MM.1S (cell line): ENCODE results near the gene TMEM127.

Experiments
- DNase-seq: peaks from one replicate; pipeline ENCODE4 v3.0.0-alpha.2; 2015
- H2AFZ ChIP-seq: fragments of 300-600 bp; sonication (generic); 2 replicates; pipeline ENCODE4 v1.6.0; 2016; ENCODE audit warnings: antibody characterized with exemption, low read length
- H3F3A ChIP-seq: fragments of 300-600 bp; sonication (generic); 2 replicates; pipeline ENCODE4 v1.6.1; 2016; ENCODE audit warnings: mild to moderate bottlenecking, antibody characterized with exemption, low read length, moderate library complexity, mixed read lengths; ENCODE audit not compliant: insufficient read depth
- H3K27ac ChIP-seq: fragments of 300-600 bp; sonication (generic); 2 replicates; pipeline ENCODE4 v1.5.1; 2016; ENCODE audit warnings: mild to moderate bottlenecking, low read length
- H3K27me3 ChIP-seq: fragments of 300-600 bp; sonication (generic); replicated peaks from 2 replicates; pipeline ENCODE4 v1.6.0; 2016; ENCODE audit warnings: low read length; ENCODE audit not compliant: insufficient read depth
- H3K36me3 ChIP-seq: fragments of 300-600 bp; sonication (generic); replicated peaks from 2 replicates; pipeline ENCODE4 v1.6.1; 2016; ENCODE audit warnings: mild to moderate bottlenecking, low read length, mixed read lengths; ENCODE audit not compliant: insufficient read depth
- H3K4me1 ChIP-seq: fragments of 300-600 bp; sonication (generic); 2 replicates; pipeline ENCODE4 v1.6.1; 2016; ENCODE audit warnings: low read length, mixed read lengths
- H3K4me2 ChIP-seq: fragments of 300-600 bp; sonication (generic); 2 replicates; pipeline ENCODE4 v1.6.0; 2016; ENCODE audit warnings: low read depth, low read length
- H3K4me3 ChIP-seq: fragments of 300-600 bp; sonication (generic); 2 replicates; pipeline ENCODE4 v1.5.1; 2016; ENCODE audit warnings: low read length, mixed read lengths
- H3K79me2 ChIP-seq: fragments of 300-600 bp; sonication (generic); 2 replicates; pipeline ENCODE4 v1.6.1; 2016; ENCODE audit warnings: mixed run types, low read length, mixed read lengths
- H3K9ac ChIP-seq: fragments of 300-600 bp; sonication (generic); 2 replicates; pipeline ENCODE4 v1.6.1; 2016; ENCODE audit warnings: low read length, mixed read lengths
- H3K9me2 ChIP-seq: fragments of 300-600 bp; sonication (generic); replicated peaks from 2 replicates; pipeline ENCODE4 v1.6.1; 2016; ENCODE audit warnings: mild to moderate bottlenecking, low read length, mixed read lengths; ENCODE audit not compliant: insufficient read depth
- H3K9me3 ChIP-seq: fragments of 300-600 bp; sonication (generic); replicated peaks from 2 replicates; pipeline ENCODE4 v1.6.1; 2016; ENCODE audit warnings: mild to moderate bottlenecking, low read length, mixed read lengths; ENCODE audit not compliant: insufficient read depth
- H4K20me1 ChIP-seq: fragments of 300-600 bp; sonication (generic); 2 replicates; pipeline ENCODE4 v1.6.1; 2016; ENCODE audit warnings: mild to moderate bottlenecking, low read length, moderate library complexity, mixed read lengths; ENCODE audit not compliant: insufficient read depth
- EZH2 ChIP-seq: fragments of 300-600 bp; sonication (generic); optimal IDR thresholded peaks from 2 replicates; pipeline ENCODE3; 2017; ENCODE audit warnings: low read depth, mild to moderate bottlenecking, antibody characterized with exemption, low read length, mixed read lengths
- EZH2phosphoT487 ChIP-seq: fragments of 300-600 bp; sonication (generic); IDR thresholded peaks from 2 replicates; pipeline ENCODE4 v1.6.1; 2018; ENCODE audit warnings: antibody characterized with exemption, low read length
- TF ChIP-seq, protein P1 (sequence below): fragments of 300-600 bp; sonication (generic); IDR thresholded peaks from 2 replicates; pipeline ENCODE4 v1.5.1; 2016; ENCODE audit warnings: antibody characterized with exemption, low read length, mixed read lengths

Gene TMEM127

DNA sequence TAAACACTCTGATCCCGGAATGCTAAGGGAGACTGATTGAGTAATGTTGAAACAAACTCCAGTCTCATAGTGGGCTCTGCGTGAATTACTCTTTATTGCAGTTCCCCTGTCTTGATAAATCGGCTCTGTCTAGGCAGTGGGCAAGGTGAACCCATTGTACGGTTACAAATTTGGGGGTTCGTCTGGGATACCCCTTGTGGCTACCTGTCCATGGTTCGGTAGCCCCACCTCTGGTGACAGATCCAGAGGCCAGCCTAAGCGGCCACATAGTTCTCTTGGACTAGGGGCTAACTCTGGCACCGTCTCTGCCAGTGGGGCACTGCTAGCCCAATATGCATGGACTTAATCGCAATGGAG lies 56.1 kb downstream of the TMEM127 start:
- H3K79me2 ChIP-seq = peaks cover 53% of the 10 kb centered on the region
- no peaks in the 10 kb centered on the region for H3K9me2 ChIP-seq
- H3K27ac ChIP-seq = no peak overlapping the region
- TF ChIP-seq EZH2 = no peak
- no peak for TF ChIP-seq EZH2phosphoT487
- TF ChIP-seq, protein P1, sequence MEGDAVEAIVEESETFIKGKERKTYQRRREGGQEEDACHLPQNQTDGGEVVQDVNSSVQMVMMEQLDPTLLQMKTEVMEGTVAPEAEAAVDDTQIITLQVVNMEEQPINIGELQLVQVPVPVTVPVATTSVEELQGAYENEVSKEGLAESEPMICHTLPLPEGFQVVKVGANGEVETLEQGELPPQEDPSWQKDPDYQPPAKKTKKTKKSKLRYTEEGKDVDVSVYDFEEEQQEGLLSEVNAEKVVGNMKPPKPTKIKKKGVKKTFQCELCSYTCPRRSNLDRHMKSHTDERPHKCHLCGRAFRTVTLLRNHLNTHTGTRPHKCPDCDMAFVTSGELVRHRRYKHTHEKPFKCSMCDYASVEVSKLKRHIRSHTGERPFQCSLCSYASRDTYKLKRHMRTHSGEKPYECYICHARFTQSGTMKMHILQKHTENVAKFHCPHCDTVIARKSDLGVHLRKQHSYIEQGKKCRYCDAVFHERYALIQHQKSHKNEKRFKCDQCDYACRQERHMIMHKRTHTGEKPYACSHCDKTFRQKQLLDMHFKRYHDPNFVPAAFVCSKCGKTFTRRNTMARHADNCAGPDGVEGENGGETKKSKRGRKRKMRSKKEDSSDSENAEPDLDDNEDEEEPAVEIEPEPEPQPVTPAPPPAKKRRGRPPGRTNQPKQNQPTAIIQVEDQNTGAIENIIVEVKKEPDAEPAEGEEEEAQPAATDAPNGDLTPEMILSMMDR = no peak
- no peak for DNase-seq
- peak overlapping the region; percentile 88 for H3K4me3 ChIP-seq
- peaks cover 29% of the 10 kb centered on the region for H4K20me1 ChIP-seq
- no peaks in the 10 kb centered on the region for H3K27me3 ChIP-seq
- H2AFZ ChIP-seq = no peak overlapping the region
- H3K4me1 ChIP-seq = peaks cover 23% of the 10 kb centered on the region
- no peak overlapping the region for H3K9ac ChIP-seq
- peak overlapping the region; percentile 70; the same call in 1 of the 2 replicates for H3K4me2 ChIP-seq
- no peaks in the 10 kb centered on the region for H3K9me3 ChIP-seq
- H3F3A ChIP-seq = peaks cover 20% of the 10 kb centered on the region
- no peaks in the 10 kb centered on the region for H3K36me3 ChIP-seq

DNA sequence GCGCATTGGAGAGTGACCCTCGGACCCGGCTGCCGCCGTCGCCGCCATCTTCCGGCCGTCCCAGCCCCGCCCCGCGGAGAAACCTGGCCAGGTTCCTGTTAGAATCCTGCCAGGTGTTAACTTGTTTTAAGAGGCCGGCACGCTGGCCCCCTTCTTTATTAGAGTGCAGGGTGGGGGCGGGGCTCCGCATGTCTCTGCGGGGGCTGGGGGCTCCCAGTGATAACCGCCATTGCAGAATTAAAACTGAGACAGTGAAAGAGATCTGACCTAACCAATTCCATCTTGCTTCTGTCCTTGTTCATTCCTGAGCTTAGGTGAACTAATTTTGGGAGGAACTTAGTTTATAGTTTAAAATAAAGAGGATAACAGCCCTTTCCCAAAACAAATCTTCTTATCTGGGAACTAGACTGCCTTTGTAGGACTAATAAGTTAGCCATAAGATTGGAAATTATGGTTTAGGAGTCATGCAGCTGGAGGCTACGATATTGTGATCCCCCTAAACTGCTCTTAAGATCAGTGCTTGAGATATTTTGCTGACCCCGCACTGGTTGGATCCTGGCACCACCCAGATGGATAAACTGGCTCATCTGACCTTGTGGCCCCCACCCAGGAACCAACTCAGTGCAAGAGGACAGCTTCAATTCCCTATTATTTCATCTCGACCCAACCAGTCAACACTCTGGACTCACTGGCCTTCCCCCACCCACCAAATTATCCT lies 56.6 kb downstream of the TMEM127 start:
- peaks cover 59% of the 10 kb centered on the region for H3K79me2 ChIP-seq

DNA sequence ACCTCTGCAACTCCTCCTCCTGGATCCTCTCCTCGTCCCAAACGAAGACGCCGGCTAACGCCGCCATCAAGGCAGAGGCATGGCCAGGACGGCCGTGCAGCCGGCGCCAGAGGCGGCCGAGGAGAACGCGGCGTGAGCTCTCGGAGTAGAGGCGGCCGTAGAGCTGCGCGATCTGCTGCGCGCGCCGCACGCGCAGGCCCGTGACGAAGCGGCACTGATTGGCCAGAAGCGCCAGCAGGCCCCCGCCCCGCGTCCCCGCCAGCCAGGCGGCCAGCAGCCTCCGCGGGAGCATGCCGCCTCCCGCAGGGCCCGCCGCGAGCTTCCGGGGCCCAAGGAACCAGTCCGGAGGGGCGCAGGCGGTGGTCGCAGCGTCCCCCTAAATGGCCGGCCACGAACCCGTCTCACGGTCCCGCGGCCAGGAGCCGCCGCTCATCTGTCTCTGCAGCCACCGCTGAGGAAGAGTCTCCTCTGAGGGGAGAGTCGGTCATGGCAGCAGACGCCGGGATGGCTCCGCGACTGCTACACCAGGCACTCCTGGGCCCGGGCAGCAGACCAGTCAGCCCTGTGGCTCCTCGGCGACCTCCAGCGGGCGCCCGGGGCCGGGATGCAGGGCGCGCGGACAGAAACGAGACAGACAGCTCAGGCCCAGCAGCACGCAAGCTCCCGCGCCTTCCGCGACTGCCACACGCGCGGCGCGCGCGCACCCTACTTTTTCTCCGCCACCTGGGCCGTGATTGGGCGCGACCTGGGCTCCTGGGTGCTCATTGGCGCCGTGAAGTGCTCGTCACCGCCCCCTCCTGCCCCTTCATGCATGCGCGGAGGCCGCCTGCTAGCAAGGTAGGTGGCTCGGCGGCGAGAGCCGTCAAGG lies 57.4 kb downstream of the TMEM127 start, which contains the start of gene STARD7:
STARD7 (minus strand) TSS at position 685 of the 868 bp plus-strand sequence; CDS start at position 292, 393 bp downstream.
- no peaks in the 10 kb centered on the region for H3K27me3 ChIP-seq
- H3K9me3 ChIP-seq = no peaks in the 10 kb centered on the region
- peaks cover 27% of the 10 kb centered on the region for H3F3A ChIP-seq
- TF ChIP-seq, protein P1 = no peak
- TF ChIP-seq EZH2 (no peak), EZH2phosphoT487 (no peak)
- peaks cover 67% of the 10 kb centered on the region for H3K79me2 ChIP-seq
- peaks cover 26% of the 10 kb centered on the region for H3K4me1 ChIP-seq
- no peaks in the 10 kb centered on the region for H3K9me2 ChIP-seq
- peak within 1 kb of the TSS; percentile 95 for H3K27ac ChIP-seq
- H2AFZ ChIP-seq = peak within 1 kb of the TSS; percentile 67
- peak; percentile 99 for DNase-seq
- H3K36me3 ChIP-seq = no peaks in the 10 kb centered on the region
- peak within 1 kb of the TSS; percentile 79 for H3K4me2 ChIP-seq
- H4K20me1 ChIP-seq = peaks cover 40% of the 10 kb centered on the region
- H3K4me3 ChIP-seq = peak within 1 kb of the TSS; percentile 88
- peak within 1 kb of the TSS; percentile 98 for H3K9ac ChIP-seq

More for the DNA sequence above, 56.6 kb downstream of the TMEM127 start:
- Histone ChIP-seq H3K9ac (peak overlapping the region; percentile 98), H3K9me2 (no peaks in the 10 kb centered on the region), H3K27me3 (no peaks in the 10 kb centered on the region), H4K20me1 (peaks cover 32% of the 10 kb centered on the region), H2AFZ (peak overlapping the region; percentile 42), H3K27ac (peak overlapping the region; percentile 95; the same call in 1 of the 2 replicates), H3K4me3 (peak overlapping the region; percentile 88), H3K4me2 (peak overlapping the region; percentile 70), H3F3A (peaks cover 20% of the 10 kb centered on the region), H3K36me3 (no peaks in the 10 kb centered on the region), H3K4me1 (peaks cover 26% of the 10 kb centered on the region), H3K9me3 (no peaks in the 10 kb centered on the region)
- TF ChIP-seq, protein P1 = no peak
- TF ChIP-seq EZH2phosphoT487 = no peak
- TF ChIP-seq EZH2 = no peak
- no peak for DNase-seq
